Fibroblast of skin of back (primary cell): ENCODE results near the gene SKIC3.
A peak's percentile ranks its signal among the peaks of the same experiment; 100 is the strongest.

Experiments
- DNase-seq: peaks from one replicate; pipeline ENCODE4 v3.0.0-alpha.2; 2013

Gene SKIC3

DNA sequence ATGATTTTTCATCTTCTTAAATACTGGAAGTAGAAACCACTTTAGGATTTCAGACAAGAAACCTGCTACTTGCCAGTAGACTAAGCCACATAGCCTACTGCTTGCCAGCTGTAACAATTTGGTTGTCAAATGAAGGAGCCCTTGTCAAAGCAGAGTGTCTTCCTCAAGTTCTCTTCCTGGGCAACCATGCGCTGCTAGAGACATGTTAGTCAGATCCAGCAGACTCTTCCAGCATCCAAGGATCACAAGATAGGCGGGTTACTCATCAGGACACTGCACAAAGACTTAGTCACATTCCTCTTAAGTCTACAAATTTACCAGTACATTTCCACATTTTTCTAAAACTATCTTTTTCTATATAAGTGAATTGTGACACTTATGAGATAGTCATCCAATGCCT, 24.4 kb downstream of the SKIC3 start:
- peak; percentile 87 for DNase-seq

GRCh38 chr5:95528565-95528964, 26.2 kb downstream of the SKIC3 start:
- no peak for DNase-seq

- DNase-seq = no peak
These were observed 27.9 kb downstream of the SKIC3 start for GRCh38 chr5:95526871-95527270.

GRCh38 chr5:95524423-95524822, 30.4 kb downstream of the SKIC3 start:
- no peak for DNase-seq

DNA sequence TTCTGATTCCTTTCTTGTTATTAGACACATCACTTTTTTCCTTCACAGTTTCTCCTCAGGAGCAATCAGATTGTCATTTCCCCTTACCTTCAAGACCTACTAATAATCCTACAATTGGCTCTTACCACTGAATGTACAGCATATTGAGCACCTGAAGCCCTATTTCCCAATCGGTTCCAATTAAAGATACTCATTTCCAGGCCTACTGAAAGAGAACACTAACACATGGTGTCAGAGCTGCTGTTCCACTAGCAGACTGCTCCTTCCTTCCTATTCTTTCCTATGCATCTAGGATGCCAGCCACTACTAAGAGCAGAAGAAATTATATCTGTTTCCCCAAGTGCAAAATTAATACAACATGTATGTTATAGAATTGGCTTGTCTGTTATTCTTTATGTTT, 34.6 kb downstream of the SKIC3 start:
- DNase-seq = no peak

GRCh38 chr5:95519681-95520080, 35.1 kb downstream of the SKIC3 start:
- DNase-seq = no peak

GRCh38 chr5:95519151-95519550, 35.6 kb downstream of the SKIC3 start:
- DNase-seq = no peak

- no peak for DNase-seq
These were observed 36.4 kb downstream of the SKIC3 start for GRCh38 chr5:95518417-95518816.

GRCh38 chr5:95511606-95512005, 43.2 kb downstream of the SKIC3 start:
- DNase-seq = no peak

DNA sequence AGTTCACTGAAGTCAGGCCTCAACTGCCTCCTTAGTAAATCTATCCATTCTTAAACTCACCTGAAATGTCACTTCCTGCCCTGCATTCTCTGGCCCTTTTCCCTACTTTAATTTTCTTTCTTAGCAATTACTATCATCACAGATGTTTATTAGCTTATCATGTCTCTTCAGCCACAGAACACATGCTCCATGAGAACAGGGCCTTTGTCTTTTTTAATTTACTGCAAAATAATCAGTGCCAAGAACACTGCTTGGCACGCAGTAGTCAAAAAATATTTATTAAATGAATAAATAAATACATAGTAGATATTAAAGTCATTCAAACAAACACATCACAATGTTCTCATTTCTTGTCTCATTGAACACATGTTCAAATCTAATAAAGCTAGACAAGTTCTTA, 46.2 kb downstream of the SKIC3 start:
- no peak for DNase-seq
